SIG-M5 treated with dmso at 0.1 percent for 504 hours (cell line): Measurements from ENCODE around the gene CASP7.
"Not testable (repeated sequence)": the region's sequence is repeated elsewhere in the genome, so short reads cannot be mapped to it uniquely, and the experiment has no call there.

Source experiments
- DNase-seq: peaks from one replicate; lab custom pipeline; 2025; ENCODE audit not compliant: unreplicated experiment; lab: John Stamatoyannopoulos, UW

The CASP7 gene

DNA sequence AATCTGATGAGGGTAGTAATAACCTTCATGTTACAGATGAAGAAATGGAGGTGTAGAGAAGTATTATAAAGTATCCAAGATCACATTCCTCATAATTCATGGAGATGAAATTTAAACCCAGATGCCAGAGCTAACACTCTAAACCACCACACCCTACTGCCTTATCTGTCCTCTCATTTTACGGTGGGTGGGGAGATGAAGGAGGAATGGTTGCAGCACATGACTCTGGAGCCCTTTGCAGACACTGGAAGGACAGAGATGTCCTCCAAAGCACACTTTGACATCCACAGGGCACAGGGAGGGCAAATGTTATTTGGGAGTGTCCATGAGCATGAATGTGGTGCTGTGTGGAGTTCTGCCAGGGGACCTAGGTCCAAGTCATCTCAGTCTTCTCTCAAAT lies 72.8 kb downstream of the CASP7 start:
- no peak for DNase-seq

DNA sequence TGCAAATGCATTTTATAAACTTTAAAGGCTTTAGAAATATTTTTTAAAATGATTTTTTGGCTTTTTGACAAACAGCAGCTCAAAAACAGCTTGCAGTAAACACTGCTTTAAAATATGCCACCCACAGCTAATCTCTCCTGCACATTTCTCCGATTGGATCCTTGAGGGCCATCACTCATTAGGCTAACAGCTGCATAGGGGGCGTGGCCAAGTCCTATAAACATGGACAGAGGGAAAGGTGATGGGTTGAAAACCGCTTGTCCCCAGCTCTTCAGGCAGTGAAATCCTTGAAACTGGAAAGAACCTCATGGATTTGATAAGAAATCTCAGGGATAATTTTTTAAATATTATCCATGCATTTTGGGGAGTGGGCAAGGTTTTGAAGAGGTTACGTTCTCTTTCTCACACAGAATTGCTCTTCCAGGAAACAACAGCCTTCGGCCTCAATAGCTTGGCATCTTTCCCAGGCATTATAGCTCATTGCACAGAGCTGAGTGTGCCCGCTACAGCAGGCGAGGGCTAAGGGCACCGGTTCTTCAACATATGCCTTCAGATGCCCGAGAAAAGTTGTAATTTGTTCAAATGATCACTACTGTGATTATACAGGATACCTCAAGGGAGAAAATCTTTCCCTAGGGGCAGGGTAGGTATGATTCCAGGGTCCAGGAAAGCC lies 73.4 kb downstream of the CASP7 start:
- DNase-seq: no peak

DNA sequence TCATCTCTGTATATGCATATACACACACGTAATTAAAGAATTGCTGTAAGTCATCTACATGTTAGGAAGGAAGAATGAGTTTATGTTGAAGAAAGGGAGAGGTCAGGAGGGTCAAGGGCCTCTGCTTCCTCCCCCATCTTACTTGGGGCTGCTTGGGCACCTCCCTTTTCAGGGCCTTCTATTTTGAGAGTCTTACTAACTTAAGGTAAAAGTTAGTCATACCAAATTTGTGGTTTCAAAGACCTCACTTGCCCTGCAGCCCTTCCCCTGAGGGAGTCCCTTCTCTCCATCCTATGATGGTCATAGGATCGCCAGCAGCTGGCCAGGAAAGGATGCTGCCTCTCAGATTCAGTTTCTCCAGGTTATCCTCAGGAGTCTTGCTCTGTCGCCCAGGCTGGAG lies 74.4 kb downstream of the CASP7 start:
- no peak for DNase-seq

DNA sequence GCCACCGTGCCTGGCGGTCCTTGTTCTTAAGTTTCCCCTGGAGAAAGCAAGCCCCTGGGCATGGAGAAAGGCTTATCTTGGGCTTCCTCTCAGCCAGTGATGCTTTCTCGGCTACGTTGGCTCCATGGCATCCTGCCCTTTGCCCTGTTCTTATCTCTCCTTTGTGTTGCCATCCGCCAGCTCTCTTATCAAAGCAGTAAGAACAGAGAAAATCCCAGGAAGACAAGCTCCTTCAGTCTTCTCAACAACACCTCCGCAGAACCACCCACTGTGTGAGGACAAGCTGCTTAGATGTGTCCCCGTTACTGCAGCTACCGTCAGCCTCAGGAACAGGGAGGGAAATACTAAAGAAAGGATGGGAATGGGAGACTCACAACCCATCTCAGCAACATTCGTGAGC lies 75.1 kb downstream of the CASP7 start:
- no peak for DNase-seq

DNA sequence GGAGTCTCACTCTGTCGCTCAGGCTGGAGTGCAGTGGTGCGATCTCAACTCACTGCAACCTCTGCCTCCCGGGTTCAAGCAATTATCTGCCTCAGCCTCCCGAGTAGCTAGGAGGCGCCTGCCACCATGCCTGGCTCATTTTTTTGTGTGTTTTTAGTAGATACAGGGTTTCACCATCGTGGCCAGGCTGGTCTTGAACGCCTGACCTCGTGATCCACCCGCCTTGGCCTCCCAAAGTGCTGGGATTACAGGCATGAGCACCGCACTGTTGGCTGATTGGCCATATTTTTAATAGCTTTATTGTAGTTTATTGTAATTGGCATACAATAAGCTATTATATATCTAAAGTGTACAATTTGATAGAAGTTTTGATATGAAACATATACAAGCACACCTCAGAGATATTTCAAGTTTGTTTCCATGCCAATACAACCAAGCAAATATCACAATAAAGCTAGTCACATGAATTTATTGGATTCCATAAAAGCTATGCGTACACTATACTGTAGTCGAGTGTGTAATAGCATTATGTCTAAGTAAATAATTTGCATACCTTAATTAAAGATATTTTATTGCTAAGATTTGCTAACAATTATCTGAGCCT lies 77.3 kb downstream of the CASP7 start:
- no peak for DNase-seq

DNA sequence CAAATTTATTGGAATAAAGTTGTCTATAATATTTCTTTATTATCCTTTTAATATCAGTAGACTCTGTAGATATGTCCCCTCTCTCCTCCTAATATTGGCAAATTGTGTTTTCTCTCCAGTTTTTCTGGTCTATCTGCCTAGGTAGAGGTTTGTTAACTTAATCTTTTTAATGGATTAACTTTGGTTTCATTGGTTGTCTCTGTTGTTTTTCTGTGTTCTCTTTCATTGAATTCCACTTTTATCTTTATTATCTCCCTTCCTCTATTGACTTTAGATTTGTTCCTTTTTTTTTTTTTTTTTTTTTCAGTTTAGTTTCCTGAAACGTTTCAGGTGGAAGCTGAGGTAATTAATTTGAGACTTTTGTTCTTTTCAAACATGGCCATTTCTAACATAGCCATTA lies 82.4 kb downstream of the CASP7 start:
- DNase-seq: no peak

DNA sequence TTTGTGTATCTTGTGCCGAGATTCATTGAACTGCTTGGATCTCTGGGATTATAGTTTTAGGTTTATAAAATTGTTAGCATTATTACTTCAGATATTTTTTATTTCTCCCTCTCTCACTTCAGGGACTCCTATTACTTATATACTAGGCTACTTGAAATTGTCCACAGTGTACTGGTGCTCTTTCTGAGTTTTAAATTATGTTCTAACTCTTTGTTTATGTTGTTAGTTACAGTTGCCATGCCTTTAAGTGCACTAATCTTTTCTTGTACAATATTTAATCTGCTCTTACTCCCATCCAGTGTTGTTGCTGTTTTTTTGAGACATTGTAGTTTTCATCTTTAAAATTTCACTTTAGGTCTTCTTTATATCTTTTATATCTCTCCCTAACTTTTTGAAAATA lies 84.9 kb downstream of the CASP7 start:
- DNase-seq: no peak

DNA sequence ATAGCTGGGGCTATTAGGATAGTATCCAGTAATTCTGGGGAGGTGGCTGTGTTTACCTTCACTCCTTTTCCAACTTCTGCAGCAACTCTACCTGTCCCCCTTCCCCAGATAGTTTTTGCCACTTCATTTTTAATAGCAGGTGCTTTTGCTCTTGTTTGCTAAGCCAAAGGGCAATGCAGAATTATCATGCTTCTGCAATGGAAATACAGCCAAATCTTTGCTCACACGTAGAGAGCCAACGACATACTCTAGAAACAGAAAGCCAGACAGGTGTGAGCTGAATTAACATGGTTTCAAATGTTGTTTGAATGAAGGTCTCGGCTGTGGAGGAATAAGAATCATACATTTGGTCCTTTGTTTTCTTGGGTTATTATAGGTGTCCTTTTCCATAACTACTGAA lies 86.2 kb downstream of the CASP7 start:
- no peak for DNase-seq

DNA sequence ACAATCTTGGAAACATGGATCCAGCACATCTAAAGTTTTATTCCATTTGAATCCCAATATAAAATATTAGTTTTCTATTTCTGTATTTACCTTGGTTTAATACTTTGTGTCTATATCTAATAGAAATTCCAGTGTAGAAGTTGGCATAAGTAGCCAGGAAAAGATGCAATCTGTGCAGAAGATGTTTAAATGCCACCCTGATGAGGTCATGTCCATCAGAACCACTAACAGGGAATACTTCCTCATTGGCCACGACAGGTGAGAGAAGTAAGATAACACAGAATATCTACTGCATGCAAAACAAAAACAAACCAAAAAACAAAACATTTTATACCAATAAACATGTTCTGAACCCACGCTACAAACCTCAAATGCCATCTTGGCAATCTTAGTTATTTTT lies 87.5 kb downstream of the CASP7 start:
- DNase-seq: no peak

DNA sequence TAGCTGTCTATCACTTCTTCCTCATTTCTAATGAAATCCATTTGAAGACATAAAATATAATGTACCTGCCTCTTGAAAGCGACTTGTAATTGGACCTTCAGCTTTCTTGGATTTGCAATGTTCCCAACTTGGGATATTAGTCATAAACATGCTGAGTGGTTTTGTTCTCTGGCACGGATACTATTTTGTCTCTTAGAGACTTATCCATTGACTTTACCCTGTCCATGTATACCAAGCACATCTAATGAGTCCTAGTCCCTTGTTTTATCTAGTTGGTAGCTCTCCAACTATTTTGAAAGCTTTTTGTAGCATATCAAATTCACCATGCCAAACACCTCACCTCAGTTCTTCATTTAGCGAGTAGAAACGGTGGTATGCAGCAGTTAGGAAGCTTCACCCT lies 90.6 kb downstream of the CASP7 start:
- DNase-seq: no peak

DNA sequence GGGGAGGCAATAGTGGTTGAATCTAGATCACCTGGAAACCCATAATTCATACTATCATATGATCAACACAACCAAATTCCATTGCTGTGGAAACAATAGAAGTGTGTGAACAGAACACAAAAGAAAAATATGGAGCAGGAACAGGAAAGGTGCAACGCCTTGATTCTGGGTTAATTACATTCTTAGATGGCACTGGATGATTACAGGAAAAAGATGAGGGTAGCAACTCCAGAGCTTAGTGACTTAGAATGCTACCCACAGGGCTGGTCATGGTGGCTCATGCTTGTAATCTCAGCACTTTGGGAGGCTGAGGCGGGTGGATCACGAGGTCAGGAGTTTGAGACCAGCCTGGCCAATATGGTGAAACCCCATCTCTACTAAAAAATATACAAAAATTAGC lies 91.4 kb downstream of the CASP7 start:
- DNase-seq: not testable (repeated sequence)

DNA sequence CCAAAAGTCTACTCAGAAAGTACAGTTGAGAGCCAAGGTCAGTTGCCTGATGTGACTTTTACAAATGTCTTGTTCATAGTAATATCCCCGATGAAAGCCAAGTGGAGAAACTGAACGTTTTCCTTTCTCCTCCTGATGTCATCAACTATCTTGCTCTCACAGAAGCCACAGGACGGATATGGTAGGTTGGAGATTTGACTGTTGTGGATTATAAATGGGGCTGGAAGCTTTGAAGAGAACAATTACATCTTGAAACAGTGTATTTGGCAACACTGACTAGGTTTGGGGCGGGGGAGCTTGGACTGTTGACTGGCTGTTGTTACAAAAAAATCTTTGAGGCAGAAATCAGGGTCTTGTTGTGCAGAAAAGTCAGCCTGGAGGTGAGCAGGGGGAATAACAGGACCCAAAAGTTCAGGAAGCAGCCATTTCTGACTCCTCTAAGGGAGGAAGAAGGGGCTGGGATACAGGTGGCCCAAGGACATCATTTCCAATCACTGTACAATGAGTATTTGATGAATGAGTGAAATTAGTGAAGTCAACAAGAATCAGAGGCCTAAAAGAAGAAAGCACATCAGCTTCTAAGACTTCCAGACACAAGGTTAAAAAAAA lies 96.1 kb downstream of the CASP7 start:
- DNase-seq: no peak

DNA sequence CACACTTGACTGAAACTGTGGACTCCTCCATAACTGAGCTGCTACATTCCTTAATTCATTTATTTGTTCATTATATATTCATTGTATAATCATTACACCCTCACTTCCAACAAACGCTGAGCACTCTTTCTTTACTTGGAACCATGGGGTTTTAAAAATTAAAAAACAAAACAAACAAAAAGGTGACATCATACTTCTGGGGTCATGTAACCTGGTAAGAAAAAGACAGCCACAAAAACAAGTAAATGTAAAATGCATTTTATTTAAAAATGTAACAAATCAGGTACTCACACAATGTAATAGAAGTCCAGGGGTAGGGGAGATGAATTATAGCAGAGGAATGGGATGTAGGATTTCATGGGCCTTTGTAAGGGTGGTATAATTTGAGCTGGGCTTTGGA lies 96.8 kb downstream of the CASP7 start:
- no peak for DNase-seq
